ENCODE measurements around the gene CDKN1C.

The CDKN1C gene

GRCh38 chr11:2870460-2870859, 15.1 kb downstream of the CDKN1C start:
- no peak for DNase-seq (ENCODE audit: low read depth, low spot score)

GRCh38 chr11:2869561-2870427, 15.8 kb downstream of the CDKN1C start:
- DNase-seq (ENCODE audit: low read depth, low spot score): no peak

- no peak for DNase-seq (ENCODE audit: low read depth, low spot score)
Observed at GRCh38 chr11:2869134-2869526, 16.4 kb downstream of the CDKN1C start.

GRCh38 chr11:2868506-2869133, 17.0 kb downstream of the CDKN1C start:
- no peak for DNase-seq (ENCODE audit: low read depth, low spot score)

GRCh38 chr11:2867722-2868505, 17.7 kb downstream of the CDKN1C start:
- DNase-seq (ENCODE audit: low read depth, low spot score): no peak

GRCh38 chr11:2867142-2867541, 18.4 kb downstream of the CDKN1C start:
- DNase-seq (ENCODE audit: low read depth, low spot score): no peak

- no peak for DNase-seq (ENCODE audit: low read depth, low spot score)
Observed at GRCh38 chr11:2865922-2866577, 19.5 kb downstream of the CDKN1C start.

GRCh38 chr11:2864901-2865300, 20.7 kb downstream of the CDKN1C start:
- DNase-seq (ENCODE audit: low read depth, low spot score): no peak

GRCh38 chr11:2863276-2863618, 22.3 kb downstream of the CDKN1C start:
- no peak for DNase-seq (ENCODE audit: low read depth, low spot score)

GRCh38 chr11:2862395-2863275, 22.9 kb downstream of the CDKN1C start:
- no peak for DNase-seq (ENCODE audit: low read depth, low spot score)

GRCh38 chr11:2860636-2861035, 24.9 kb downstream of the CDKN1C start:
- DNase-seq (ENCODE audit: low read depth, low spot score): no peak

GRCh38 chr11:2859699-2860037, 25.9 kb downstream of the CDKN1C start:
- no peak for DNase-seq (ENCODE audit: low read depth, low spot score)

GRCh38 chr11:2858995-2859698, 26.4 kb downstream of the CDKN1C start:
- DNase-seq (ENCODE audit: low read depth, low spot score): no peak

GRCh38 chr11:2857918-2858317, 27.7 kb downstream of the CDKN1C start:
- no peak for DNase-seq (ENCODE audit: low read depth, low spot score)

- no peak for DNase-seq (ENCODE audit: low read depth, low spot score)
Observed at GRCh38 chr11:2857276-2857675, 28.3 kb downstream of the CDKN1C start.

- DNase-seq (ENCODE audit: low read depth, low spot score): no peak
Observed at GRCh38 chr11:2855162-2855561, 30.4 kb downstream of the CDKN1C start.

GRCh38 chr11:2853997-2854560, 31.5 kb downstream of the CDKN1C start:
- no peak for DNase-seq (ENCODE audit: low read depth, low spot score)

GRCh38 chr11:2853401-2853800, 32.2 kb downstream of the CDKN1C start:
- no peak for DNase-seq (ENCODE audit: low read depth, low spot score)

- DNase-seq (ENCODE audit: low read depth, low spot score): no peak
Observed at GRCh38 chr11:2849994-2850770, 35.4 kb downstream of the CDKN1C start.

Measured in activated CD4-positive, CD25-positive, alpha-beta regulatory T cell treated with anti-CD3 and anti-CD28 coated beads, Interleukin-2, amount 50 U/mL, for 16 hours (primary cell).